Measurements from ENCODE around the gene SETDB2.

Gene SETDB2

GRCh38 chr13:49464085-49464484, 20.0 kb downstream of the SETDB2 start:
- TF ChIP-seq, protein P1, sequence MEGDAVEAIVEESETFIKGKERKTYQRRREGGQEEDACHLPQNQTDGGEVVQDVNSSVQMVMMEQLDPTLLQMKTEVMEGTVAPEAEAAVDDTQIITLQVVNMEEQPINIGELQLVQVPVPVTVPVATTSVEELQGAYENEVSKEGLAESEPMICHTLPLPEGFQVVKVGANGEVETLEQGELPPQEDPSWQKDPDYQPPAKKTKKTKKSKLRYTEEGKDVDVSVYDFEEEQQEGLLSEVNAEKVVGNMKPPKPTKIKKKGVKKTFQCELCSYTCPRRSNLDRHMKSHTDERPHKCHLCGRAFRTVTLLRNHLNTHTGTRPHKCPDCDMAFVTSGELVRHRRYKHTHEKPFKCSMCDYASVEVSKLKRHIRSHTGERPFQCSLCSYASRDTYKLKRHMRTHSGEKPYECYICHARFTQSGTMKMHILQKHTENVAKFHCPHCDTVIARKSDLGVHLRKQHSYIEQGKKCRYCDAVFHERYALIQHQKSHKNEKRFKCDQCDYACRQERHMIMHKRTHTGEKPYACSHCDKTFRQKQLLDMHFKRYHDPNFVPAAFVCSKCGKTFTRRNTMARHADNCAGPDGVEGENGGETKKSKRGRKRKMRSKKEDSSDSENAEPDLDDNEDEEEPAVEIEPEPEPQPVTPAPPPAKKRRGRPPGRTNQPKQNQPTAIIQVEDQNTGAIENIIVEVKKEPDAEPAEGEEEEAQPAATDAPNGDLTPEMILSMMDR (IDR thresholded peaks at IDR 0.05; ENCODE audit: insufficient read depth, low read depth, low read length, missing control alignments), result no peak
- no peak overlapping the region for H3K4me3 ChIP-seq (ENCODE audit: low read length)
- no peak for DNase-seq (ENCODE audit: low read depth)

DNA sequence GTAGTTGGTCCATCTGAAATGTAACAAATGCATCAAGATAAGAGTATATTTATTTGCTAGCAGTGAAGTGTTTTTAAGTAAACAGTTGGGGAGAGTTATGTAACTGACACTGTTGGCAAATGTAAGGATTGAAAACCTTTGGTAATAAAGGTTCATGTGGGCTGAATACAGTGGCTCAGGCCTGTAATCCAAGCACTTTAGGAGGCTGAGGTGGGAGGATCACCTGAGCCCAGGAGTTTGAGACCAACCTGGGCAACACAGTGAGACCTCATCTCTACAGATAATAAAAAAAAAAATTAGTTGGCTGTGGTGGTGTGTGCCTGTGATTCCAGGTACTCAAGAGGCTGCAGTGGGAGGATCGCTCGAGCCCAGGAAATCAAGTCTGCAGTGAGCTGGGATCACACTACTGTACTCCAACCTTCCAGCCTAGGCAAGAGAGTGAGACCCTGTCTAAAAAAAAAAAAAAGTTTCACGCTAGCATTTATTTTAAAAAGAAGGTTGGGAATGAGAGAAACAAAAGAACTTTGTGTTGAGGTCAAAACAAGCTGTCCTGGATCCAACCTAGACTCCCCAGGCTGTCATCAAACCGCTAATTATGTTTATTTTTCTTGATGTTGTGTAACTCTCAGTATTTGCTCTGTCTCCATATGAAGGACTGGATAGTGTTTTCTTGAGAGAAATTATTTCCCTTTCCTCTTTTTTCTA, 20.7 kb downstream of the SETDB2 start:
- H3K4me3 ChIP-seq (ENCODE audit: low read length), result no peak overlapping the region
- no peak for DNase-seq (ENCODE audit: low read depth)
- TF ChIP-seq, protein P1 (IDR thresholded peaks at IDR 0.05; ENCODE audit: insufficient read depth, low read depth, low read length, missing control alignments), result no peak

- no peak for DNase-seq (ENCODE audit: low read depth)
- TF ChIP-seq, protein P1 (IDR thresholded peaks at IDR 0.05; ENCODE audit: insufficient read depth, low read depth, low read length, missing control alignments), result no peak
These were observed 22.3 kb downstream of the SETDB2 start for GRCh38 chr13:49466292-49466838.

GRCh38 chr13:49472186-49472585, 28.1 kb downstream of the SETDB2 start:
- DNase-seq (ENCODE audit: low read depth), result peak; percentile 37
- no peak overlapping the region for H3K4me3 ChIP-seq (ENCODE audit: low read length)
- TF ChIP-seq, protein P1 (IDR thresholded peaks at IDR 0.05; ENCODE audit: insufficient read depth, low read depth, low read length, missing control alignments), result no peak

More at GRCh38 chr13:49466292-49466838, 22.3 kb downstream of the SETDB2 start:
- no peak overlapping the region for H3K4me3 ChIP-seq (ENCODE audit: low read length)

DNA sequence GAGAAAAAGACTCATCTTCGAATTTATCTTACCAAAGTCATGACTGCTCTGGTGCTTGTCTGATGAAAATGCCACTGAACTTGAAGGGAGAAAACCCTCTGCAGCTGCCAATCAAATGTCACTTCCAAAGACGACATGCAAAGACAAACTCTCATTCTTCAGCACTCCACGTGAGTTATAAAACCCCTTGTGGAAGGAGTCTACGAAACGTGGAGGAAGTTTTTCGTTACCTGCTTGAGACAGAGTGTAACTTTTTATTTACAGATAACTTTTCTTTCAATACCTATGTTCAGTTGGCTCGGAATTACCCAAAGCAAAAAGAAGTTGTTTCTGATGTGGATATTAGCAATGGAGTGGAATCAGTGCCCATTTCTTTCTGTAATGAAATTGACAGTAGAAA, 32.5 kb downstream of the SETDB2 start:
- TF ChIP-seq, protein P1 (IDR thresholded peaks at IDR 0.05; ENCODE audit: insufficient read depth, low read depth, low read length, missing control alignments), result no peak

GRCh38 chr13:49481788-49482187, 37.7 kb downstream of the SETDB2 start:
- DNase-seq (ENCODE audit: low read depth), result peak; percentile 81
- TF ChIP-seq, protein P1 (IDR thresholded peaks at IDR 0.05; ENCODE audit: insufficient read depth, low read depth, low read length, missing control alignments), result no peak
- H3K4me3 ChIP-seq (ENCODE audit: low read length), result no peak overlapping the region

More for the DNA sequence above, 32.5 kb downstream of the SETDB2 start:
- DNase-seq (ENCODE audit: low read depth), result no peak
- H3K4me3 ChIP-seq (ENCODE audit: low read length), result no peak overlapping the region

DNA sequence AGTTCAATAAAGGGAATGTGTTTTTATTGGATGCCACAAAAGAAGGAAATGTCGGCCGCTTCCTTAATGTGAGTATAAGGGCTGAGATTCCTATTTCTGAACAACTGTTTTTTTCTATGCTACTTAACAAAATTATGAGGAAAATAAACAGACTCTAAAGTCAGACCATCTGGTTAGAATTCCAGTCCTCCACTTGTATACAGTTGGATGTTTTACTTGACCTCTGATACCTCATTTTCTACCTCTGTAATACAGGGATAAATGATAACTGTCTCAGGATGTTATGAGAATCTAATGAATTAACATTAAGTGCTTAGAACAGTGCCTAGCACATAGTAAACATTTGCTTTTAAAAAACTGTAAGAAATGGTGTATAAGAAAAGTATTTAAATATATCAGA, 44.5 kb downstream of the SETDB2 start:
- H3K4me3 ChIP-seq (ENCODE audit: low read length), result no peak overlapping the region
- DNase-seq (ENCODE audit: low read depth), result no peak
- TF ChIP-seq, protein P1 (IDR thresholded peaks at IDR 0.05; ENCODE audit: insufficient read depth, low read depth, low read length, missing control alignments), result no peak
